GM19351 (cell line): ENCODE measurements around the gene POU2F1.
A peak's percentile ranks its signal among the peaks of the same experiment; 100 is the strongest.

ENCODE experiments used
- ATAC-seq: cut with Tn5 transposase; IDR thresholded peaks from one replicate; pipeline ENCODE4 v1.9.1; 2021; ENCODE audit warnings: mild to moderate bottlenecking, moderate library complexity; ENCODE audit not compliant: unreplicated experiment

Gene POU2F1

DNA sequence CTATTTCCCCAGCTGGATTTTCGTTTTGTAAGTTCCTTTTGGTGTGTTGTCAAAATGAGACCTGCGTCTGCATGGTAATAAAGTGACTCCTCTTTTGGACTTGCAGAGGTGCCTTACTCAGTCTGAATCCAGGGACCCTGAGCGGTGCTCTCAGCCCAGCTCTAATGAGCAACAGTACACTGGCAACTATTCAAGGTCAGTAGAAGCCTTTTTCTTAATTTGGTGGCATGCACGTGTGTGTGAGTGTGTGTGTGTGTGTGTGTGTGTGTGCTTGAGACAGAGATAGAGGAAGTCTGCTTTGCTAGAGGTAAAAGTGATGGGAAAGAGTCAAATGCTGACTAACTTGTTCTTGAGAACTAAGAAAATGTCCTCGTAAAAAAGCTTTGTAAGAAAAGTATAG is 192.2 kb downstream of the POU2F1 start:
- ATAC-seq, result no peak

GRCh38 chr1:167413328-167413727 is 192.6 kb downstream of the POU2F1 start:
- ATAC-seq, result no peak

GRCh38 chr1:167416506-167416905 is 195.8 kb downstream of the POU2F1 start:
- ATAC-seq, result no peak

- no peak for ATAC-seq
Measured at GRCh38 chr1:167418391-167418790, 197.7 kb downstream of the POU2F1 start.

GRCh38 chr1:167419245-167419644 is 198.6 kb downstream of the POU2F1 start:
- no peak for ATAC-seq

- no peak for ATAC-seq
Measured at GRCh38 chr1:167420510-167420909, 199.8 kb downstream of the POU2F1 start.

DNA sequence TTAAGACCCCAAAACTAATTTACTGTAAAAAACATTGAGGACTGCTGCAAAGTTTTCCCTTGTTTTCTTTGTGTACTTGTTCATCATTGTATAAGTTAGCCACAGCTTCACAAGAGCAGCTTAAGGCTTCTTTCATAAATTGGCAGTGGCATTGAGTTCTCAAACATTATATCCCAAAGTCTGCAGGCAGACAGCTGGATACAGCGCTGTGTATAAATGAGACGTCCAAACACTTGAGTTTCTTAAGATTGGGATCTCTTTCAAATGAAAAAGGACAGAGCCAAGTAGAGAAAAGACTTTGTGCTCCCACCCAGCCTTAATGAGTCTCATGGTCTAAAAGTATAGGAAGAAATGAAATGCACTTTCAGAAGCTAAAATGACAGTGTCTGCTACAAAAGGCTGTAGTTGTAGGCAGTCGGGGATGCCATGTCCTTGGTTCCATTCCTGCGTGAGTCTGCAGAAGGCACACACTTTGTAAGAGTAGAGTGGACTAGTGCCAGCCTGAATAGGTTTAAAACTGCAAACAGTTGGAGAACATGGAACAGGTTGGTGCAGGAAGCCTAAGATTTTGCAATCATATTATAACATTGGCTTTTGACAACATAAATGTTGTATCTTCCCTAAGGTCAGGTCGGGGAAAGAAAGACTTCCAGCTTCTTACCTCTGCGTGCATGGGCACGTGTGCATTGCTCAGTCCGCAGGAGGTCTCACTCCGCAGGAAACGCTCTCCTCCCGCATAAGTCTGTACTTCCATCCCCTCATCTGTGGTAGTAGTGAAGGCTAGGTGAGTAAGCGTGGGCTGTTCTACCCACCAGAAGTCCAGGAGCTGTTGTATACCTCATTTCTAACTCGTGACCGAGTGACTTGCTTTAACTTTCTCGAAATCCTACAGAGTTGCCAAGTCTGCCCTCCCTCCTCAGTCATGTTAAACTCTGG is 203.3 kb downstream of the POU2F1 start:
- ATAC-seq, result no peak

DNA sequence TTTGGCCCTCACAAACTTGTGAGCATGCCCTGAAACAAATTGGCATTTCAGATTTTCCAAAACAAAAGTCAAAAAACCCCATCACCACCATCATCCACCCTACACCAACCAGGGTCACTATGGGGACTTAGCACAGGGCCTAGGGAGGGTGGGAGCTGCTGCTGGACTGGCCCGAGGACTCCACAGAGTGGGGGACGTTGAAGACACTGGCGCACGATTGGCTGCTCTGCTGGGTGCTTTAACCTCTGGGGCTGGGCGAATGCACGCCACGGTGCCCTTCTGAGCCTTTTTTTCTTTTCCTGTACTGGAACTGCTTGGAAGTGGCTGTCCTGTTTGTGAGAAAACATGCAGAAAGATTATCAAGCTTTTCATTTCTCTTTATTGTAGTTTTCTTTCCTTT is 204.8 kb downstream of the POU2F1 start:
- ATAC-seq, result no peak

DNA sequence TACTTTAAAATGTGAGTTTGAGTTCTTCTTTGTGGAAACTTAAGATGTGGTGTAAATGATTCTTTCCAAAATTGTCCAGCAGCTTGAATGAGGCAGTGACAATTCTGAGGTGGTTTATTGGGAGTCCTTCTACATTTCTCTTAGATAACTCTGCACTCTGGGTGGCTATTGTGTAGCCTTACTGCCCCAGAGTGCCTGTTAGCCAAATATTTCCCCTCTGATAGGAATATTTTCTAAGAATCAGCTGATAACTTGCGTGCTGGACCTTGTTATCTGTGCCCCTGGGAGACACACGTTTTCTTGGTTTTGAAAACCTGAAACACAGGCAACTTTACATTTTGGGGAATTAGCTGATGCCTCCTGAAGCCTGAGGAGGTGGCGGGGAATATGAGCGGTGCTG is 206.0 kb downstream of the POU2F1 start:
- ATAC-seq, result no peak

- ATAC-seq, result no peak
Measured at GRCh38 chr1:167427848-167428247, 207.2 kb downstream of the POU2F1 start.

GRCh38 chr1:167428395-167428794 is 207.7 kb downstream of the POU2F1 start:
- ATAC-seq, result no peak

DNA sequence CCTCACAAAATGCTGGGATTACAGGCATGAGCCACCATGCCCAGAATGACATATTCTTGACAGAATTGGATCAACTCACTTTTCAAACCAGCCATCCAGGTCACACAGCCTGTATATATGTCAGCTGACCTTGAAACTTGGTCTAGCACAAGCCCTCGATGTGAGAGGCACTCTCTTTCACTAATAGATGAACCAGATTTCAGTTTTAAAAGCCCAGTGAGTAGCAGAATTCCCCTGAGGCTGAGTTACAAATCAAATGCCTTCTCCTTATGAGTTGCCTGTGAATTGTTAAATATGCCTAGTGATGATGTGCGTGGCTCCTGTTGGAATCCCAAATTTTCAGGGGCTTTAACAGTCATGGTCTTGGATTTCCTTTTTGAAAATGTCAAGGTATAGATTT is 208.9 kb downstream of the POU2F1 start:
- peak; percentile 30 for ATAC-seq

GRCh38 chr1:167430134-167430848 is 209.6 kb downstream of the POU2F1 start:
- peak; percentile 51 for ATAC-seq

GRCh38 chr1:167430849-167431242 is 210.2 kb downstream of the POU2F1 start:
- peak; percentile 38 for ATAC-seq

DNA sequence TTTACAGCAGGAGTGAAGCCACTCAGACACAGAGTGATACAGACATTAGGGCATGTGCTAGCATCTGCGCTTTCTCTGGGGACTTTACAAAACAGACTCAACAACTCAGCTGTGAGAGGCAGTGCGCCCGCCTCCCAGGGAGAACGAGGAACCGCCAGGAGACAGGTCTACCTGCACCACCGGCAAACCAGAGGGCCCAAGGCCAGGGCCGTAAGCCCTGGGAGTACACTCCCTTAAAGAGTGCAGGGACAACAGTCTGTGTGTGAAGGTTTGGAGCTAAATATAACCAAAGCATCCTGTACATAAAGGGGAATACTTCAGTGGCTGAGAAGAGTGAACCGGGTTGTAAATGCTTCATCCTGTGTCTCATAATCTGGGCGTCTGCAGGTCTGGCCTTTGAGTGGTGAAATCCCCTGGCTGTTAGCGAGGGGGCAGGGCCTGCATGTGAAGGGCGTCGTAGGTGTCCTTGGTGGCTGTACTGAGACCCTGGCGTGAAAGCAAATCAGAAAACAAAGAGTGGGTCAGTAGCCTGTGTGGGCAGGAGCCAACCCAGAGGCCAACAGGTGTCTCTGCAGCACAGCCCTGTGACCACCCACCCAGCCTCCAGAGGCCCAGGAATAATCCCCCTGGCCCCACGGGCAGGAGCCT is 210.7 kb downstream of the POU2F1 start:
- ATAC-seq, result peak; percentile 43

GRCh38 chr1:167431909-167432650 is 211.4 kb downstream of the POU2F1 start:
- ATAC-seq, result no peak

GRCh38 chr1:167432780-167433179 is 212.1 kb downstream of the POU2F1 start:
- no peak for ATAC-seq

GRCh38 chr1:167433884-167434283 is 213.2 kb downstream of the POU2F1 start:
- ATAC-seq, result no peak

DNA sequence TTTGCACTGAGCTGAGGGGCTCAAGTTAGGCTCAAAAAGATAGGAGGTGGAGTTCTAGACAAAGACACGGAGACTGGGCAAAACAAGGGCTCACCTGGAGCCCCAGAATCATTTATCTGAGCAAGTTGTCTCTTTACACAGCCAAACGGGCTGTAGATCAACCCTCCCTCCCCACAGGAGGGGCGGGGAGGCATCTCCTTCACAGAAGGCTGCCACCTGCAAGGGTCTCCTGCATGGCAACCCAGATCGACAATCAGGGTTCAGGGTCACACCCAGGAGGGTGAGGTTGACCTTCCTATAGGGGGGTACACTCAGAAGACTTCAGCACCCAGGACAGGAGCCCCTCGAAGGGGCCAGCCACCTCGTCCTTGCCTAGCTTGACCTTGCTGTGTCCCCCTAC is 213.6 kb downstream of the POU2F1 start:
- no peak for ATAC-seq

DNA sequence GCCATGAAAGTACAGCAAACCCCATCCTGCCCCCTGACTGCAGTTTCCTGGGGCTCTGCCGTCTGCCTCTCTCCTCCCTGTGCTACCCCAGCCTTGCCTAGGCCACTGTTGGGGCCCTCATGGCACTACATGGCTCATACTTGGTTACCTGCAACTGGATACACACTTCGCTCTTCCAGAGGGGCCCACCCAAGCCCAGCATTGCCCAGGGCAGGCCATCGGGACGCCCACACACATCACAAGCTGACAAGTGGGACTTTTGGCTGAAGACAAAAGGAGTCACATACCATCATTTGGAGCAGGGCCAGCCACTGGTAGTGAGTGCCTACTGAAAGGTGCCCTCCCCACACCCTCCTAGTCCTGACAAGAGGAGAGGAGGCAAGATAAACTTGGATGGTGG is 214.8 kb downstream of the POU2F1 start:
- no peak for ATAC-seq
